Right lobe of liver (tissue), 4 donors: Measurements from ENCODE around the gene KLHL14.

Experiments used
- POLR2A ChIP-seq: fragments of 450-650 bp; IDR thresholded peaks from one replicate; pipeline ENCODE4 v1.6.1; 2017; ENCODE audit warnings: antibody characterized with exemption, mild to moderate bottlenecking
- TF ChIP-seq, protein P1 (sequence below), 4 donors: fragments of 200-600 bp in 3 of 4; fragments of 450-650 bp in 1 of 4; IDR thresholded peaks; one replicate each; pipeline versions ENCODE4 v1.5.1 to v1.8.0; 2016 to 2022; ENCODE audit warnings: antibody characterized with exemption in 4 of 4, mild to moderate bottlenecking in 2 of 4
- donor health status: DM: no; HTN: no; CAD: no.
- donor health status: DM: no; HTN: no; CAD: no.
- donor health status: DM: no; HTN: yes; CAD: no.

DNA sequence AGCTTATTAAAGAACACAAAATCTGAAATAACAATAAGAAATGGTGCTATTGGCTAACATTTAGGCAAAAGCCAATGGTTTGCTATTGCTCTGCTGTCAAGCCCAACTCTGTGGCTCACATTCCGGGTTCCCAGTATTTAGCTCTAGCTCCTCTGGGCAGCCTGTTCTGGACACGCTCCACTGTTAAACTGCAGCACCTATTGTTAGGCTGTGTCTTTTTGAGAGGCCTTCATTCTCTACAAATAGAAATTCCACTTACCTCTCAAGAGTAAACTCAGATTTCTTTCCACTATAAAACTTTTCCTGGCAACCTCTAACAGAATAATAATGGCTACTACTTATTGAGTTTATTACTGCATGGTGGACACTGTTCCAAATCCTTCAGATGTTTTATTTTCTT lies 3.7 kb upstream of the KLHL14 start:
- no peak for TF ChIP-seq POLR2A
- TF ChIP-seq, protein P1, sequence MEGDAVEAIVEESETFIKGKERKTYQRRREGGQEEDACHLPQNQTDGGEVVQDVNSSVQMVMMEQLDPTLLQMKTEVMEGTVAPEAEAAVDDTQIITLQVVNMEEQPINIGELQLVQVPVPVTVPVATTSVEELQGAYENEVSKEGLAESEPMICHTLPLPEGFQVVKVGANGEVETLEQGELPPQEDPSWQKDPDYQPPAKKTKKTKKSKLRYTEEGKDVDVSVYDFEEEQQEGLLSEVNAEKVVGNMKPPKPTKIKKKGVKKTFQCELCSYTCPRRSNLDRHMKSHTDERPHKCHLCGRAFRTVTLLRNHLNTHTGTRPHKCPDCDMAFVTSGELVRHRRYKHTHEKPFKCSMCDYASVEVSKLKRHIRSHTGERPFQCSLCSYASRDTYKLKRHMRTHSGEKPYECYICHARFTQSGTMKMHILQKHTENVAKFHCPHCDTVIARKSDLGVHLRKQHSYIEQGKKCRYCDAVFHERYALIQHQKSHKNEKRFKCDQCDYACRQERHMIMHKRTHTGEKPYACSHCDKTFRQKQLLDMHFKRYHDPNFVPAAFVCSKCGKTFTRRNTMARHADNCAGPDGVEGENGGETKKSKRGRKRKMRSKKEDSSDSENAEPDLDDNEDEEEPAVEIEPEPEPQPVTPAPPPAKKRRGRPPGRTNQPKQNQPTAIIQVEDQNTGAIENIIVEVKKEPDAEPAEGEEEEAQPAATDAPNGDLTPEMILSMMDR (IDR thresholded peaks at IDR 0.05): no peak
